Measurements from ENCODE around the gene ZC3HAV1L. TPM values are rescaled to one million over a fixed set of nuclear protein-coding genes. Genes with fewer than 3 reads are reported as not detected.

ZC3HAV1L gene
- total and polyA plus RNA-seq, 2 experiments from 2014 or later = 2.0 to 11.3 TPM

DNA sequence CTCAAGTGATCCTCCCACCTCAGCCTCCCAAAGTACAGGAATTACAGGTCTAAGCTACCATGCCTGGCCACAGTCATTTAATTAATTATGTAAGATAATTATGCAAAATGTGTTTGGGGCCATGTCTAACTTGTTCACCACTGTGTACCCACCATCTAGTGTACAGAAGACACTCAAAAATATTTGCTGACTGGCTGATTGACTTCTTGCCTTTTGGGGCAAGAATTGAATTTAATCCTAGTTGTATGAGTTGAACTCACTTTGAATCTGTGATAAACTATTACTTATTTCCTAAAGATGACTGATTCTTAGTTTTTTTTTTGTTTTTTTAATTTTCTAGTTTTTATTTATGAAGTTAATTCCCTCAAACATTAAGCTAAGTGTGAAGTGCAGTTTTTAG, 15.8 kb upstream of the ZC3HAV1L start:
- Histone ChIP-seq H2AFZ (no peak overlapping the region), H3K79me2 (replicated peaks; ENCODE audit: insufficient read depth) (no peaks in the 10 kb centered on the region), H3K27ac (ENCODE audit: low read depth) (no peak overlapping the region), H3K4me3 (no peak overlapping the region), H3K36me3 (ENCODE audit: insufficient read depth) (peaks cover 17% of the 10 kb centered on the region), H4K20me1 (replicated peaks; ENCODE audit: insufficient read depth) (no peaks in the 10 kb centered on the region), H3K27me3 (ENCODE audit: insufficient read depth) (no peaks in the 10 kb centered on the region), H3K4me1 (ENCODE audit: insufficient read depth) (no peaks in the 10 kb centered on the region), H3K4me2 (no peak overlapping the region), H3F3A (replicated peaks; ENCODE audit: low read depth) (0 out of 2 replicates have a peak, but pooled peaks cover 6% of the 10 kb centered on the region), H3K9me2 (ENCODE audit: insufficient read depth) (no peaks in the 10 kb centered on the region)
- H3K4me3 Mint-ChIP-seq = no peak overlapping the region
- no peaks in the 10 kb centered on the region for H3K9me3 Mint-ChIP-seq
- DNase-seq (ENCODE audit: low spot score) (no peak), ATAC-seq (no peak)
- H3K27ac Mint-ChIP-seq = no peak overlapping the region
- TF ChIP-seq POLR2AphosphoS5 (IDR thresholded peaks at IDR 0.05; ENCODE audit: low read depth) = no peak
- TF ChIP-seq, protein P1, sequence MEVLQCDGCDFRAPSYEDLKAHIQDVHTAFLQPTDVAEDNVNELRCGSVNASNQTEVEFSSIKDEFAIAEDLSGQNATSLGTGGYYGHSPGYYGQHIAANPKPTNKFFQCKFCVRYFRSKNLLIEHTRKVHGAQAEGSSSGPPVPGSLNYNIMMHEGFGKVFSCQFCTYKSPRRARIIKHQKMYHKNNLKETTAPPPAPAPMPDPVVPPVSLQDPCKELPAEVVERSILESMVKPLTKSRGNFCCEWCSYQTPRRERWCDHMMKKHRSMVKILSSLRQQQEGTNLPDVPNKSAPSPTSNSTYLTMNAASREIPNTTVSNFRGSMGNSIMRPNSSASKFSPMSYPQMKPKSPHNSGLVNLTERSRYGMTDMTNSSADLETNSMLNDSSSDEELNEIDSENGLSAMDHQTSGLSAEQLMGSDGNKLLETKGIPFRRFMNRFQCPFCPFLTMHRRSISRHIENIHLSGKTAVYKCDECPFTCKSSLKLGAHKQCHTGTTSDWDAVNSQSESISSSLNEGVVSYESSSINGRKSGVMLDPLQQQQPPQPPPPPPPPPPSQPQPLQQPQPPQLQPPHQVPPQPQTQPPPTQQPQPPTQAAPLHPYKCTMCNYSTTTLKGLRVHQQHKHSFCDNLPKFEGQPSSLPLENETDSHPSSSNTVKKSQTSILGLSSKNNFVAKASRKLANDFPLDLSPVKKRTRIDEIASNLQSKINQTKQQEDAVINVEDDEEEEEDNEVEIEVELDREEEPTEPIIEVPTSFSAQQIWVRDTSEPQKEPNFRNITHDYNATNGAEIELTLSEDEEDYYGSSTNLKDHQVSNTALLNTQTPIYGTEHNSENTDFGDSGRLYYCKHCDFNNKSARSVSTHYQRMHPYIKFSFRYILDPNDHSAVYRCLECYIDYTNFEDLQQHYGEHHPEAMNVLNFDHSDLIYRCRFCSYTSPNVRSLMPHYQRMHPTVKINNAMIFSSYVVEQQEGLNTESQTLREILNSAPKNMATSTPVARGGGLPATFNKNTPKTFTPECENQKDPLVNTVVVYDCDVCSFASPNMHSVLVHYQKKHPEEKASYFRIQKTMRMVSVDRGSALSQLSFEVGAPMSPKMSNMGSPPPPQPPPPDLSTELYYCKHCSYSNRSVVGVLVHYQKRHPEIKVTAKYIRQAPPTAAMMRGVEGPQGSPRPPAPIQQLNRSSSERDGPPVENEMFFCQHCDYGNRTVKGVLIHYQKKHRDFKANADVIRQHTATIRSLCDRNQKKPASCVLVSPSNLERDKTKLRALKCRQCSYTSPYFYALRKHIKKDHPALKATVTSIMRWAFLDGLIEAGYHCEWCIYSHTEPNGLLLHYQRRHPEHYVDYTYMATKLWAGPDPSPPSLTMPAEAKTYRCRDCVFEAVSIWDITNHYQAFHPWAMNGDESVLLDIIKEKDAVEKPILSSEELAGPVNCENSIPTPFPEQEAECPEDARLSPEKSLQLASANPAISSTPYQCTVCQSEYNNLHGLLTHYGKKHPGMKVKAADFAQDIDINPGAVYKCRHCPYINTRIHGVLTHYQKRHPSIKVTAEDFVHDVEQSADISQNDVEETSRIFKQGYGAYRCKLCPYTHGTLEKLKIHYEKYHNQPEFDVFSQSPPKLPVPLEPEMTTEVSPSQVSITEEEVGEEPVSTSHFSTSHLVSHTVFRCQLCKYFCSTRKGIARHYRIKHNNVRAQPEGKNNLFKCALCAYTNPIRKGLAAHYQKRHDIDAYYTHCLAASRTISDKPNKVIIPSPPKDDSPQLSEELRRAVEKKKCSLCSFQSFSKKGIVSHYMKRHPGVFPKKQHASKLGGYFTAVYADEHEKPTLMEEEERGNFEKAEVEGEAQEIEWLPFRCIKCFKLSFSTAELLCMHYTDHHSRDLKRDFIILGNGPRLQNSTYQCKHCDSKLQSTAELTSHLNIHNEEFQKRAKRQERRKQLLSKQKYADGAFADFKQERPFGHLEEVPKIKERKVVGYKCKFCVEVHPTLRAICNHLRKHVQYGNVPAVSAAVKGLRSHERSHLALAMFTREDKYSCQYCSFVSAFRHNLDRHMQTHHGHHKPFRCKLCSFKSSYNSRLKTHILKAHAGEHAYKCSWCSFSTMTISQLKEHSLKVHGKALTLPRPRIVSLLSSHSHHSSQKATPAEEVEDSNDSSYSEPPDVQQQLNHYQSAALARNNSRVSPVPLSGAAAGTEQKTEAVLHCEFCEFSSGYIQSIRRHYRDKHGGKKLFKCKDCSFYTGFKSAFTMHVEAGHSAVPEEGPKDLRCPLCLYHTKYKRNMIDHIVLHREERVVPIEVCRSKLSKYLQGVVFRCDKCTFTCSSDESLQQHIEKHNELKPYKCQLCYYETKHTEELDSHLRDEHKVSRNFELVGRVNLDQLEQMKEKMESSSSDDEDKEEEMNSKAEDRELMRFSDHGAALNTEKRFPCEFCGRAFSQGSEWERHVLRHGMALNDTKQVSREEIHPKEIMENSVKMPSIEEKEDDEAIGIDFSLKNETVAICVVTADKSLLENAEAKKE (CRISPR knock-in tag; IDR thresholded peaks at IDR 0.05) = no peak
- no peak for TF ChIP-seq ZNF331 (CRISPR knock-in tag; IDR thresholded peaks at IDR 0.05; ENCODE audit: low read depth)
- TF ChIP-seq JUNB (IDR thresholded peaks at IDR 0.05; ENCODE audit: unreplicated experiment) = no peak
- TF ChIP-seq ZNF114 (CRISPR knock-in tag; IDR thresholded peaks at IDR 0.05) = no peak
- no peak for TF ChIP-seq STAT1 (IDR thresholded peaks at IDR 0.05; ENCODE audit: unreplicated experiment)
- TF ChIP-seq, protein P2, sequence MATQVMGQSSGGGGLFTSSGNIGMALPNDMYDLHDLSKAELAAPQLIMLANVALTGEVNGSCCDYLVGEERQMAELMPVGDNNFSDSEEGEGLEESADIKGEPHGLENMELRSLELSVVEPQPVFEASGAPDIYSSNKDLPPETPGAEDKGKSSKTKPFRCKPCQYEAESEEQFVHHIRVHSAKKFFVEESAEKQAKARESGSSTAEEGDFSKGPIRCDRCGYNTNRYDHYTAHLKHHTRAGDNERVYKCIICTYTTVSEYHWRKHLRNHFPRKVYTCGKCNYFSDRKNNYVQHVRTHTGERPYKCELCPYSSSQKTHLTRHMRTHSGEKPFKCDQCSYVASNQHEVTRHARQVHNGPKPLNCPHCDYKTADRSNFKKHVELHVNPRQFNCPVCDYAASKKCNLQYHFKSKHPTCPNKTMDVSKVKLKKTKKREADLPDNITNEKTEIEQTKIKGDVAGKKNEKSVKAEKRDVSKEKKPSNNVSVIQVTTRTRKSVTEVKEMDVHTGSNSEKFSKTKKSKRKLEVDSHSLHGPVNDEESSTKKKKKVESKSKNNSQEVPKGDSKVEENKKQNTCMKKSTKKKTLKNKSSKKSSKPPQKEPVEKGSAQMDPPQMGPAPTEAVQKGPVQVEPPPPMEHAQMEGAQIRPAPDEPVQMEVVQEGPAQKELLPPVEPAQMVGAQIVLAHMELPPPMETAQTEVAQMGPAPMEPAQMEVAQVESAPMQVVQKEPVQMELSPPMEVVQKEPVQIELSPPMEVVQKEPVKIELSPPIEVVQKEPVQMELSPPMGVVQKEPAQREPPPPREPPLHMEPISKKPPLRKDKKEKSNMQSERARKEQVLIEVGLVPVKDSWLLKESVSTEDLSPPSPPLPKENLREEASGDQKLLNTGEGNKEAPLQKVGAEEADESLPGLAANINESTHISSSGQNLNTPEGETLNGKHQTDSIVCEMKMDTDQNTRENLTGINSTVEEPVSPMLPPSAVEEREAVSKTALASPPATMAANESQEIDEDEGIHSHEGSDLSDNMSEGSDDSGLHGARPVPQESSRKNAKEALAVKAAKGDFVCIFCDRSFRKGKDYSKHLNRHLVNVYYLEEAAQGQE (IDR thresholded peaks at IDR 0.05; ENCODE audit: unreplicated experiment) = no peak
- TF ChIP-seq EZH2 (IDR thresholded peaks at IDR 0.05; ENCODE audit: low read depth, unreplicated experiment) = no peak
- TF ChIP-seq, protein P3, sequence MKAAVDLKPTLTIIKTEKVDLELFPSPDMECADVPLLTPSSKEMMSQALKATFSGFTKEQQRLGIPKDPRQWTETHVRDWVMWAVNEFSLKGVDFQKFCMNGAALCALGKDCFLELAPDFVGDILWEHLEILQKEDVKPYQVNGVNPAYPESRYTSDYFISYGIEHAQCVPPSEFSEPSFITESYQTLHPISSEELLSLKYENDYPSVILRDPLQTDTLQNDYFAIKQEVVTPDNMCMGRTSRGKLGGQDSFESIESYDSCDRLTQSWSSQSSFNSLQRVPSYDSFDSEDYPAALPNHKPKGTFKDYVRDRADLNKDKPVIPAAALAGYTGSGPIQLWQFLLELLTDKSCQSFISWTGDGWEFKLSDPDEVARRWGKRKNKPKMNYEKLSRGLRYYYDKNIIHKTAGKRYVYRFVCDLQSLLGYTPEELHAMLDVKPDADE (IDR thresholded peaks at IDR 0.05) = no peak
- TF ChIP-seq CREB1 (CRISPR knock-in tag; IDR thresholded peaks at IDR 0.05; ENCODE audit: low read depth) = no peak
- no peak for TF ChIP-seq CTCF (conservative IDR thresholded peaks at IDR 0.05; ENCODE audit: low read depth in 2 of 2)
- no peak for TF ChIP-seq NANOG (IDR thresholded peaks at IDR 0.05; ENCODE audit: borderline replicate concordance)
- TF ChIP-seq EZH2phosphoT487 (IDR thresholded peaks at IDR 0.05; ENCODE audit: unreplicated experiment) = no peak
- H3K4me1 Mint-ChIP-seq = peaks cover under 1% of the 10 kb centered on the region; the same call in 2 of the 3 replicates
- H3K36me3 Mint-ChIP-seq (ENCODE audit: low read depth) = peaks cover 25% of the 10 kb centered on the region; the same call in 2 of the 3 replicates
- H3K27me3 Mint-ChIP-seq (ENCODE audit: insufficient read depth, low read depth, poor library complexity) = no peaks in the 10 kb centered on the region

Measured in GM23338 (cell line).